AG04450 (cell line): ENCODE data around the gene MGLL. TPM values are rescaled to one million over a fixed set of nuclear protein-coding genes. Genes with fewer than 3 reads are reported as not detected.

ENCODE experiments used
- CTCF ChIA-PET: fragments of 300-600, 350-600 bp; formaldehyde crosslinking; extraction: SDS; loops from one replicate; lab custom pipeline; 2022; ENCODE audit warnings: antibody characterized with exemption, inconsistent platforms; lab: Charles Lee
- POLR2A ChIA-PET: fragments of 350-600 bp; formaldehyde crosslinking; extraction: SDS; loops from one replicate; lab custom pipeline; 2021; ENCODE audit warnings: antibody characterized with exemption, inconsistent platforms; lab: Yijun Ruan, JAX
- DNase-seq: peaks from one replicate; pipeline ENCODE4 v3.0.0-alpha.2; 2011; ENCODE audit warnings: low read depth, low spot score
- H3K27ac ChIP-seq: one replicate; pipeline ENCODE4 v1.5.1; 2012; ENCODE audit warnings: low read depth, low read length, control low read depth
- H3K27me3 ChIP-seq: one replicate; pipeline ENCODE4 v1.6.0; 2012; ENCODE audit warnings: low read length; ENCODE audit not compliant: control insufficient read depth, insufficient read depth
- H3K4me3 ChIP-seq: 2 replicates; pipeline ENCODE4 v1.5.1; 2011; ENCODE audit warnings: mild to moderate bottlenecking, low read depth, low read length, control low read depth
- H3K9me3 ChIP-seq: 2 replicates; pipeline ENCODE4 v1.5.1; 2012; ENCODE audit warnings: low read length; ENCODE audit not compliant: control insufficient read depth, insufficient read depth
- polyA plus RNA-seq: library from polyadenylated mRNA; depleted of rRNA; stranded (reverse); fragments of >200 nt; gene quantifications from 2 replicates; pipeline ENCODE4 v1.2.3, GENCODE V29; 2011
- TF ChIP-seq, protein P1 (sequence below): IDR thresholded peaks from 2 replicates; pipeline ENCODE4 v1.5.1; 2011; ENCODE audit warnings: low read depth, low read length, control low read depth, inconsistent platforms

MGLL gene
- polyA plus RNA-seq, 1 experiment: 49.1 TPM

DNA sequence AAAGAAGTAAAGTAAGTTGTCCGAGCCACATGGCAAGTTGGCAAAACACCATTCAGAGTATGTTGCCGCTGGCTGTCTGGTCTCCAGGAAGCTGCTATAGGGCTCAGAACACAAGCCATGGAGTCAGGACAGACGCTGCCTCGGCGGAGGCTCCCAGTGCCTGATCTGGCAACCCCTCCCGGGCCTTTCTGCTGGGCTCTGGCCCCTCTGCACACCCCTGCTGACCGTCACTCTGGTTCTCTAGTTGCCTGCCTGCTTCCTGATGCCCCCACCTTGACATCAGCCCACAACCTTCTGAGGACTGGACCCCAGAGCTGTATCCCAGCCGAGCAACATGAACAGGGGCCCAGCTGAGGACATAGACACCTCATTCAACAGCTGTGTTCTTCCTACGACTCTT lies 39.1 kb downstream of the MGLL start:
- ChIA-PET POLR2A (interaction anchor here (1.3 kb wide), 1 partner anchor 15 kb away, joined by 4 read pairs; no protein-coding TSS in a partner anchor), CTCF (interaction anchor here (0.6 kb wide), 1 partner anchor 76 kb away, joined by 4 read pairs; no protein-coding TSS in a partner anchor)
- H3K27me3 ChIP-seq: no peaks in the 10 kb centered on the region
- DNase-seq: no peak
- TF ChIP-seq, protein P1, sequence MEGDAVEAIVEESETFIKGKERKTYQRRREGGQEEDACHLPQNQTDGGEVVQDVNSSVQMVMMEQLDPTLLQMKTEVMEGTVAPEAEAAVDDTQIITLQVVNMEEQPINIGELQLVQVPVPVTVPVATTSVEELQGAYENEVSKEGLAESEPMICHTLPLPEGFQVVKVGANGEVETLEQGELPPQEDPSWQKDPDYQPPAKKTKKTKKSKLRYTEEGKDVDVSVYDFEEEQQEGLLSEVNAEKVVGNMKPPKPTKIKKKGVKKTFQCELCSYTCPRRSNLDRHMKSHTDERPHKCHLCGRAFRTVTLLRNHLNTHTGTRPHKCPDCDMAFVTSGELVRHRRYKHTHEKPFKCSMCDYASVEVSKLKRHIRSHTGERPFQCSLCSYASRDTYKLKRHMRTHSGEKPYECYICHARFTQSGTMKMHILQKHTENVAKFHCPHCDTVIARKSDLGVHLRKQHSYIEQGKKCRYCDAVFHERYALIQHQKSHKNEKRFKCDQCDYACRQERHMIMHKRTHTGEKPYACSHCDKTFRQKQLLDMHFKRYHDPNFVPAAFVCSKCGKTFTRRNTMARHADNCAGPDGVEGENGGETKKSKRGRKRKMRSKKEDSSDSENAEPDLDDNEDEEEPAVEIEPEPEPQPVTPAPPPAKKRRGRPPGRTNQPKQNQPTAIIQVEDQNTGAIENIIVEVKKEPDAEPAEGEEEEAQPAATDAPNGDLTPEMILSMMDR: no peak
- no peak overlapping the region for H3K27ac ChIP-seq
- no peak overlapping the region for H3K4me3 ChIP-seq
- H3K9me3 ChIP-seq: no peaks in the 10 kb centered on the region; the same call in 1 of the 2 replicates

DNA sequence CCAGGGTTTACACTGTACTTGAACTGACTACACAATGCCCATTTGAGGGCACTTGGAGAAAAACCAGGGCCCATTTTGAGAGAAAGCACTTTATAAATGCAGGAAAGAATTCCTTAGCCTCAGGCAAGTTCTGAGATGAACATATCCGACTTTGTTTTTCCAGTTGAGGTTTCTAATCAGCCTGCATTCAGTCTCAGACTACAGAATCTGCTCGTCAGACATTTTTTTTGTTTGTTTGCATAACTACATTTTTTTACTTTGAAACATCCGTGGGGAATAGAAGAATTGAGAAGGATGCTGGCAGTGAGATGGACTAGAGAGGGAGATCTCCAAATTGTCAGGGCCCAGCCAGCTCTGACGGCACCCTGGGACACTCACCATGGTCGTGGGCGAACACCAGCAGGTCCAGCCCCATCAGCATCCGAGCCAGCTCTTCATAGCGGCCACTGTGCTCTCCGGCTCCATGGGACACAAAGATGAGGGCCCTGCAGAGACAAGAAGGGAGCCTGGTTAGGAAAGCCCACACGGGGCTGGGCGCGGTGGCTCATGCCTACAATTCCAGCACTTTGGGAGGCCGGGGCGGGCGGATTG lies 40.8 kb downstream of the MGLL start:
- Histone ChIP-seq H3K27me3 (no peaks in the 10 kb centered on the region), H3K4me3 (no peak overlapping the region), H3K9me3 (peaks cover 5% of the 10 kb centered on the region), H3K27ac (peak overlapping the region; percentile 82)
- TF ChIP-seq, protein P1: no peak
- CTCF ChIA-PET: interaction anchor here (1.2 to 1.4 kb wide), 2 partner anchors 8 to 86 kb away, joined by 3 to 5 read pairs; no protein-coding TSS in a partner anchor
- peak; percentile 47 for DNase-seq
- POLR2A ChIA-PET: interaction anchor here (0.6 kb wide), 2 partner anchors 12 to 39 kb away, joined by 3 to 6 read pairs; no protein-coding TSS in a partner anchor

DNA sequence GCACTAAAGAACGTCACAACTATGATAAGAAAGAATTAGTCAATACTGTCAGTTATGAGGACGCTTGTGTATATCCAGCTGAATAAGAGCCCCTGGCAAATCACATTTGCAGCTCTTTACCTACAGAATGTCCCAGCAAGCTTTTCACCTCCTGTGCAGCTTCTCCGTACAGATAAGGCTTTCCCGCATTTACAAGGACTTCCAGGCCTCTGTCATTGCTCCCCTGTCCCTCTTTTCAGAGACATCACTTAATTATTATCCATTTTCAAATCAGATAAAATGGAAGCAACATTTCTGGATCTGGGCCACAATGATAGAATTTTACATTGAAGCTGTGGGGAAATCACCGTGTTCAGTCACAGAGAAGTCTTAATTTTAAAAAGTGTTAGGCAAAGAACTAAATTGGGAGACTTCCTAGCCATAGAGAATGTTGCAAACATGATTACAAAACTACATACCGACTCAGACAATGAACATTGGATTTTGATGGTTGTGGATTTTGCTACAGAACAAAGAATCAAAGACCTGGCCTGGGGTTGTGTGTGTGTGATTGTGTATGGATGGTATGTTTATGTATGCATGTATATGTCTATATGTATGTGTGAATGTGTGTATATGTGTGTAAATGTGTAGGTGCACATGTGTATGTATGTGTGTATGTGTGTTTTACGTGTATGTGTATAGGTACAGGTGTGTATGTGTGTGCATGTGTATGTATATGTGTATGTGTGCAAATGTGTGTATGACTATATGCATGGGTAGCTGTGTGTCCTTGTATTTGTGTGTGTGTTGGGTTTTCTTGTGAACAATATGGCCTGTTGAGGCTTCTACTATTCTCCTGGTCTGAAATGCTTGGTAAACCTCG lies 41.5 kb downstream of the MGLL start:
- no peak overlapping the region for H3K4me3 ChIP-seq
- ChIA-PET POLR2A (no interaction called here), CTCF (interaction anchor here (1.2 to 2.5 kb wide), 3 partner anchors 9 to 85 kb away, joined by 3 to 6 read pairs (median 5); no protein-coding TSS in a partner anchor)
- H3K27me3 ChIP-seq: no peaks in the 10 kb centered on the region
- no peak for DNase-seq
- H3K27ac ChIP-seq: peak overlapping the region; percentile 69
- H3K9me3 ChIP-seq: peaks cover 5% of the 10 kb centered on the region
- TF ChIP-seq, protein P1: no peak

DNA sequence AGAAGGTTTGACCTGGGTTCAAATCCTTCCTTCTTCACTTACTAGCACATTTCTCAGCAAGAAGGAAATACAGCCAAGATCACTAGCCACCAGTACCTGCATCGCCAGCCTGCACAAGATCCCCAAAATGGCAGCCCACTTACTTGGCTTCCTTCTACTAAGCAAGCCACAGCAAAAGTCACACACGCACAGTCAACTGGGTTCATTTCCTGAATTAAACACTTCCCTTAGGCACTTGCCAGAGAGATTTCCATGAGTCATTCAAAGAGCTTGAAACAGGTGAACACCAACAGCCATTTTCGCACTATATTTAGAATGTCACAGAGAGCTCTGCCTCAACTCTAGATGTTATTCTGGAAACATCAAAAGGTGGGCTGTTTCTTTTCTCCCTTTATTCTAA lies 42.6 kb downstream of the MGLL start:
- TF ChIP-seq, protein P1: no peak
- no peak overlapping the region for H3K4me3 ChIP-seq
- no peaks in the 10 kb centered on the region for H3K27me3 ChIP-seq
- POLR2A ChIA-PET: interaction anchor here (1.7 kb wide), 1 partner anchor 12 kb away, joined by 4 read pairs; no protein-coding TSS in a partner anchor
- H3K27ac ChIP-seq: no peak overlapping the region
- peaks cover 5% of the 10 kb centered on the region for H3K9me3 ChIP-seq
- no peak for DNase-seq
- CTCF ChIA-PET: interaction anchor here (0.9 to 2.5 kb wide), 2 partner anchors 8 to 11 kb away, joined by 3 to 6 read pairs; no protein-coding TSS in a partner anchor
